ENCODE results near the gene ISLR.

ISLR gene

GRCh38 chr15:74134387-74135027 is 39.0 kb upstream of the ISLR start:
- TF ChIP-seq, protein P1, sequence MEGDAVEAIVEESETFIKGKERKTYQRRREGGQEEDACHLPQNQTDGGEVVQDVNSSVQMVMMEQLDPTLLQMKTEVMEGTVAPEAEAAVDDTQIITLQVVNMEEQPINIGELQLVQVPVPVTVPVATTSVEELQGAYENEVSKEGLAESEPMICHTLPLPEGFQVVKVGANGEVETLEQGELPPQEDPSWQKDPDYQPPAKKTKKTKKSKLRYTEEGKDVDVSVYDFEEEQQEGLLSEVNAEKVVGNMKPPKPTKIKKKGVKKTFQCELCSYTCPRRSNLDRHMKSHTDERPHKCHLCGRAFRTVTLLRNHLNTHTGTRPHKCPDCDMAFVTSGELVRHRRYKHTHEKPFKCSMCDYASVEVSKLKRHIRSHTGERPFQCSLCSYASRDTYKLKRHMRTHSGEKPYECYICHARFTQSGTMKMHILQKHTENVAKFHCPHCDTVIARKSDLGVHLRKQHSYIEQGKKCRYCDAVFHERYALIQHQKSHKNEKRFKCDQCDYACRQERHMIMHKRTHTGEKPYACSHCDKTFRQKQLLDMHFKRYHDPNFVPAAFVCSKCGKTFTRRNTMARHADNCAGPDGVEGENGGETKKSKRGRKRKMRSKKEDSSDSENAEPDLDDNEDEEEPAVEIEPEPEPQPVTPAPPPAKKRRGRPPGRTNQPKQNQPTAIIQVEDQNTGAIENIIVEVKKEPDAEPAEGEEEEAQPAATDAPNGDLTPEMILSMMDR (conservative IDR thresholded peaks at IDR 0.05) = peak; percentile 59
- H3K27ac ChIP-seq = no peak overlapping the region

GRCh38 chr15:74135041-74135565 is 38.4 kb upstream of the ISLR start:
- TF ChIP-seq, protein P1 (conservative IDR thresholded peaks at IDR 0.05) = no peak
- peak overlapping the region; percentile 78; the same call in 1 of the 2 replicates for H3K27ac ChIP-seq

- H3K27ac ChIP-seq = peak overlapping the region; percentile 78
- TF ChIP-seq, protein P1 (conservative IDR thresholded peaks at IDR 0.05) = no peak
Measured at GRCh38 chr15:74136540-74136813, 37.0 kb upstream of the ISLR start.

DNA sequence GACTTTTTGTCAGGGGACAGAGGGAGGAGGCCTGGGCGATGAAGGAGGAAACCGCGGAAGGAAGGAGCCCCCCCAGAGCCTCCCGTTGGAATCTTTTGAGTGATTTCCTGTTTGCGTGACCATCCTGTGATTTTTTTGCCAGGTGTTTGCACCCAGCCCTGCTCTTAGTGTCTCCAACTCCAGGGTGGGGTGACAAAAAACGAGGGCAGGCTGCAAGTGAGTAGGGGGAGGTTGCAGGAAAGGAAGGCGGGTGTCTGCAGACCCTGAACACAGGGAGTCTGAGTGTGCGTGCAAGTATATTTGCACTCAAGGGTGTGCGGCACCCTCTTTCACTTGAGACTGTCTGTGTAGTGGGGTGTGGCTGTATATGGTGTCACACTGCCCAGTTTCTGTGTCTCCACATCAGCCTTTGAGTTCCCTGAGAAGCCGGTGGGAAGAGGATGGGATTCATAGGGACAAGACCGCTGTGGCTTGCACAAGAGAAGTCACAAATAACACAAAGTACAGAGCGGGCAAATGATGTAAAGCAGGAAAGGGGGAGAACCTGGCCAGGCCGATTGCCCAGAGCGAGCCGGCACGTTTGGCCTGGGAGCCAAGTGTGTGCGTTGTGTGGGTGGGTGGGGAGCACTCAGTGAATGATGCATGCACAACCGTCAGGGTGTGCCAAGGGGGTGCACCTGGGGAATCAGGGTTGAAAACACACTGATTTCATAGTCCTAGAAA is 36.5 kb upstream of the ISLR start:
- H3K27ac ChIP-seq = peak overlapping the region; percentile 78
- TF ChIP-seq, protein P1 (conservative IDR thresholded peaks at IDR 0.05) = no peak

GRCh38 chr15:74137537-74137894 is 36.0 kb upstream of the ISLR start:
- TF ChIP-seq, protein P1 (conservative IDR thresholded peaks at IDR 0.05) = no peak
- peak overlapping the region; percentile 17; the same call in 1 of the 2 replicates for H3K27ac ChIP-seq

DNA sequence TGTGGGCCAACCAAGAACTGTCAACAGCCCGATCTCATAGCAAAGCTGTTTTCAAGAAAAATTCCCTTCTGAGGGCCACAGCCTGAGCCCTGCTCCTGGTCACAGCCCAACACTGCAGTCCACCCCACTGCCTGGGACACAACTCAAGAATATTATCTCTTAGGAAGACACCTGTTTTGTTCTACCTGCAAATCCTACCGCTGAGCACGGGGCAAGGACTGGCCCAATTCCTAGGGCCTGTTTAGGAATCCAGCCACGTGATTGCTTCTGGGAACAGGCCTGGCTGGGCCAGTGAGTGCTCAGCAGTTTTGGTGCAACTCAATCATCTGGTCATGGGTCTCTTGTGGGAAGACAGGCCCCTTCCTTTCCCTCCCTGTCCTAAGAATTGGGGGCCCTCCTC is 34.9 kb upstream of the ISLR start:
- TF ChIP-seq, protein P1 (conservative IDR thresholded peaks at IDR 0.05) = no peak
- no peak overlapping the region; the same call in 1 of the 2 replicates for H3K27ac ChIP-seq

DNA sequence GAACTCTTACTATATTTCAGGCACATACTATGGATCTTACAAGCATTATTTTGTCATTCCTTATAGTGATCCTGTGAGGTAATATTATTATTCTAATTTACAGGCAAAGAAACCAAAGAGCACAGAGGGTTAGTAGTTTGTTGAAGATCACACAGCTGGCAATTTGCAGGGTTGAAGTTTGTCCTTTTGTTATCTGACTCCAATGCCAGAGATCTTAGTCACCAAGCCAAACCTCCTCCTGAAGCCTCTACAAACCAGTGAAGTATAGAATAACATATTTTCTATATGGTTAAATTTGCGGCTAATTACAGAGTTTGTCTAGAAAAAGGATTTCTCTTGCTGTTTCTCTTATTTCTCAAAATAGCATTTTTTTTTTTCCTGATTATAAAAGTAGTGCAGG is 31.9 kb upstream of the ISLR start:
- no peak overlapping the region for H3K27ac ChIP-seq
- TF ChIP-seq, protein P1 (conservative IDR thresholded peaks at IDR 0.05) = no peak

Measured in VCaP (cell line).